ENCODE measurements around the gene NRSN2.

DNA sequence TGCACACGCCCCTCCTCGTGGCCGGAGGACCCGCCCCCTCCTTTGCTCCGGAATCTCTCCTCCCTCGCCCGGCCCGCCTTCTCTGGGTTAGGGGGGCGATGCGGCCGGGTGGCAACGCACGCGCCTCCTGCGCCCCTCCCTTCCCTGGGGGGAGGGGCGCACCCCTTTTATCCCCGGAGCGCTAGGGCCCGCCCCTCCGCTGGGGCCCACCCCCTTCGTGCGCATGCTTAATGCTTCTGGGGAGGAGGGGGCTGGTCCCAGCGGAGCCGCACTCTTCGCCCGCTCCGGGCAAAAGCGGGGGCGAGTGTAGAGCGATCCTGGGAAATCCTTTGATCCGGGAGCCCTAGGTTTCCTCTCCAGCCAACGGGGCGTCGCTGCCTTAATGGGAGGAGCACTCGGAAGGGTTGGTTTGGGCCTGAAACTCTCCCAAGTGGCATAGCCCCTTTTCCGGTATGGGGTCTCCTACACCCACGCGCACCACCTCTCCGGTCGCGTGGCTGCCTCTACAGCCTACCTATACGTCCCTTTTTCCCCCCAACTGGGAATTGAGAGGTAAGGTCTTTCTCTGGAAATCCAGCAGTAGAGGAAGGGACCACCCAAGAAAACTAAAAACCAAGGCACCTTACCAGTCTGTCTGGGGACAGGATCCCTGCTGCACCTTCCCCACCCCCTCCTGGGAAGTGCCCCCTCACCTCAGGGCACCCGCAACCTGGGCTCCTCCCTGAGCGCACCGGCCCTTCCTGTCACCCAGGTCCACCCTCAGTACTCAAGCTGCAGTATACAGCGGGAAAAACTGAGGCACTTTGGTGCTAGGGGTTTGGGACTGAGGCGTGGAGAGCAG is 19.5 kb upstream of the NRSN2 start:
- TF ChIP-seq, protein P1, sequence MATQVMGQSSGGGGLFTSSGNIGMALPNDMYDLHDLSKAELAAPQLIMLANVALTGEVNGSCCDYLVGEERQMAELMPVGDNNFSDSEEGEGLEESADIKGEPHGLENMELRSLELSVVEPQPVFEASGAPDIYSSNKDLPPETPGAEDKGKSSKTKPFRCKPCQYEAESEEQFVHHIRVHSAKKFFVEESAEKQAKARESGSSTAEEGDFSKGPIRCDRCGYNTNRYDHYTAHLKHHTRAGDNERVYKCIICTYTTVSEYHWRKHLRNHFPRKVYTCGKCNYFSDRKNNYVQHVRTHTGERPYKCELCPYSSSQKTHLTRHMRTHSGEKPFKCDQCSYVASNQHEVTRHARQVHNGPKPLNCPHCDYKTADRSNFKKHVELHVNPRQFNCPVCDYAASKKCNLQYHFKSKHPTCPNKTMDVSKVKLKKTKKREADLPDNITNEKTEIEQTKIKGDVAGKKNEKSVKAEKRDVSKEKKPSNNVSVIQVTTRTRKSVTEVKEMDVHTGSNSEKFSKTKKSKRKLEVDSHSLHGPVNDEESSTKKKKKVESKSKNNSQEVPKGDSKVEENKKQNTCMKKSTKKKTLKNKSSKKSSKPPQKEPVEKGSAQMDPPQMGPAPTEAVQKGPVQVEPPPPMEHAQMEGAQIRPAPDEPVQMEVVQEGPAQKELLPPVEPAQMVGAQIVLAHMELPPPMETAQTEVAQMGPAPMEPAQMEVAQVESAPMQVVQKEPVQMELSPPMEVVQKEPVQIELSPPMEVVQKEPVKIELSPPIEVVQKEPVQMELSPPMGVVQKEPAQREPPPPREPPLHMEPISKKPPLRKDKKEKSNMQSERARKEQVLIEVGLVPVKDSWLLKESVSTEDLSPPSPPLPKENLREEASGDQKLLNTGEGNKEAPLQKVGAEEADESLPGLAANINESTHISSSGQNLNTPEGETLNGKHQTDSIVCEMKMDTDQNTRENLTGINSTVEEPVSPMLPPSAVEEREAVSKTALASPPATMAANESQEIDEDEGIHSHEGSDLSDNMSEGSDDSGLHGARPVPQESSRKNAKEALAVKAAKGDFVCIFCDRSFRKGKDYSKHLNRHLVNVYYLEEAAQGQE (IDR thresholded peaks at IDR 0.05; ENCODE audit: insufficient replicate concordance, low read depth) = no peak
- TF ChIP-seq CTCF (IDR thresholded peaks at IDR 0.05; ENCODE audit: insufficient read depth, low read length) (no peak), POLR2AphosphoS5 (IDR thresholded peaks at IDR 0.05; ENCODE audit: low read depth) (no peak; the same call in 1 of the 2 replicates), GABPA (IDR thresholded peaks at IDR 0.05; ENCODE audit: low read depth) (no peak)
